Sciatic nerve (tissue), 2 donors: Measurements from ENCODE around the gene CPN2. TPM values are rescaled to one million over a fixed set of nuclear protein-coding genes. Genes with fewer than 3 reads are reported as not detected.

ENCODE experiments used
- ATAC-seq: fragments of 200-7000 bp; cut with Tn5 transposase; one replicate; pipeline ENCODE4 v1.9.1; 2020; ENCODE audit warnings: mild to moderate bottlenecking, moderate library complexity
- DNase-seq: peaks from one replicate; pipeline ENCODE4 v3.0.0-alpha.2; 2020; ENCODE audit warnings: low spot score
- intact Hi-C: fragments of 100-400 bp; cut with DNase I; formaldehyde crosslinking; loops from one replicate; pipeline ENCODE4 v1.14.2; 2022
- total RNA-seq: library from RNA; stranded (reverse); fragmentation: NEBNext Ultra II Directional; extraction: Animal tissue kit (Norgen Biotek cat#: 25700); gene quantifications from one replicate; pipeline ENCODE4 v1.2.1, GENCODE V29; 2021
- donor health status: DM: no; HTN: no; CAD: no.
- donor health status: DM: no; HTN: no; CAD: no.

CPN2 gene
- total RNA-seq, 1 donor from 2014 or later: not detected

DNA sequence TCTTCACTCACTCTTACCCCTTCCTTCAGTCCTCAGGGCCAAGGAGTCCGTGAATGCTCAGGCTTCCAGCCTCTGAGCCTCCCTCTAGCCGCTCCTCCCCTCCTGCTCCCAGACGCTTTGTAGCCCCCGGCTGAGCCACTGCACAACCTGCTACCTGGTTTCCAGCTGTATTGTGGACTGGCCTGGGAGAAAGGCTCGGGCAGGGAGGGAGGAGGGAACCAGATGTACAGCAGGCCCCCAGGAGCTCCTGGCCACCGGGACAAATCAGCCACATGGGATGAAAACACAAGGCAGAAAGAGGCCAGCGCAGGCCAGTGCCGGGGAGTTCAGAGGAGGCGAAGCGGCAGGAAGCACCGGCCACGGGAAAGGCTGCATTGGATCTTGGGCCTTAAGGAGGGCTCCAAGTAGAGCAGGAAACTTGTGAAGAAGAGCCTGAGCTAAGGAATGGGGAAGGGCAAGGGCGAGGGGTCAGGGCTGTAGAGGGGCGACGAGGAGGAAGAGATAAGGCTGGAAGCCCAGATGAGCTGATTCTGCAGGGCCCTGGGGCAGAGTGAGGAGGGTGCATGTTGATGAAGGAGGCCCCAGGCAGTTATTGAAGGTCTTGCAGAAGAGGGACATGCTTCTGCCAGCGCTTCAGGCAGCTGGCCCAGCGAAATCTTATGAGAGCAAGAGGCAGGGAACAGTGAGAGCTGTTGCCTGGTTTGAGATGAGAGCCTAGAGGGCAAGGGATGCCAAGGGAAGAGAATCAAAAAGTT, 14.3 kb downstream of the CPN2 start:
- DNase-seq (no peak), ATAC-seq (no peak)
- intact Hi-C loops: loop anchor here (5.0 kb wide), 1 partner anchor 66 kb away; no protein-coding TSS in a partner anchor

- DNase-seq: no peak
- ATAC-seq: no peak
- intact Hi-C loops: no loop called here
These were observed 17.2 kb downstream of the CPN2 start for GRCh38 chr3:194333981-194334320.

GRCh38 chr3:194333212-194333980, 17.7 kb downstream of the CPN2 start:
- ATAC-seq (peak; percentile 96), DNase-seq (peak; percentile 96)
- intact Hi-C loops: no loop called here

DNA sequence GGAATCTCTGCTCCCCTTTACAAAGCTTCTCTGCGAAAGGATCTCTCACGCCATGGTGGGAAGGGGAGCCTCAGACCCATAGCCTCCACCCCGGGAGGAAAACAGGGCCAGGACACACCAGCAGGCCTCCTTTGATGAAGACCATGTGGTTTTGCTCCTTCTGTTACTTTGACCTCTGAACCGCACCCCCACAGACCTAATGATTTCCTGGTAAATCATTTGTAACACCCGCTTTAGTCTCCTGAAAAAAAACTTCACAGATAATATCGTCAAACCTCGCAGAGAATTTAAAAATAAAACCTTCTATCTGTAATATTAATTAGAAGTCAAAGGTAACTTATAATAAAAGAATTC, 18.3 kb downstream of the CPN2 start:
- intact Hi-C loops: no loop called here
- ATAC-seq (no peak), DNase-seq (no peak)

GRCh38 chr3:194330579-194330978, 20.5 kb downstream of the CPN2 start:
- intact Hi-C loops: no loop called here
- no peak for ATAC-seq
- no peak for DNase-seq

- DNase-seq (no peak), ATAC-seq (no peak)
- intact Hi-C loops: no loop called here
These were observed 21.0 kb downstream of the CPN2 start for GRCh38 chr3:194330160-194330559.

GRCh38 chr3:194329583-194329965, 21.6 kb downstream of the CPN2 start:
- DNase-seq (no peak), ATAC-seq (no peak)
- intact Hi-C loops: no loop called here

DNA sequence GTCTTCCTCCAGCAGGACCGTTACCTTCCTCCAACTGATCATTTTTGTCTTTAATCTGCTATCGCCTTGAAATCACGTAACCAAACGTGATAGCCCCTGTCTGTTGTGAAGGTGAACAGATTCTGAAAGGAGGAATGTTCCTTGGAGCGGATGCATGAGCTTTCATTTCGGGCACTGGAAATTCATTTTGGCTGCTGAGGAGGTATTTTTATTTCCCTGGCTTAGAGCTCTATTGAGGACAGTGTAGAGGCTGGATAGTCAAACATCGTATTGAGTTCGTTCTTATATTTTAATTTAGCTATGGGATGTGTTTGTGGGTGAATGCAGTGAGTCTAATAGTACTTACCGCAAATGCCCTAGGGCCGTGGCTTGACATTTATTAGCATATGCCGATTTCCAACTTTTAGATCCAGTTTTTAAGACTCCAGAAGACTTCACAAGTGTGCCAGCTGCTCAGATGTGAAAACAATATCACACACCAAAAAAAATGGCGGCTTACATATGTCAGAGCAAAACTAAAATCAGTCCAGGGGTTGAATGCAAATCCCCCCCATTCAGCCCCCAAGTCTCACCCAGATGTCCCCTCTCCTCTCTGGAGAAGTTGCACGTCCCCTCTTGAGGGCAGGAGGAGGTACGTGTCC, 22.1 kb downstream of the CPN2 start:
- ATAC-seq (no peak), DNase-seq (no peak)
- intact Hi-C loops: no loop called here

- DNase-seq: no peak
- no peak for ATAC-seq
- intact Hi-C loops: no loop called here
These were observed 23.0 kb downstream of the CPN2 start for GRCh38 chr3:194328053-194328657.

DNA sequence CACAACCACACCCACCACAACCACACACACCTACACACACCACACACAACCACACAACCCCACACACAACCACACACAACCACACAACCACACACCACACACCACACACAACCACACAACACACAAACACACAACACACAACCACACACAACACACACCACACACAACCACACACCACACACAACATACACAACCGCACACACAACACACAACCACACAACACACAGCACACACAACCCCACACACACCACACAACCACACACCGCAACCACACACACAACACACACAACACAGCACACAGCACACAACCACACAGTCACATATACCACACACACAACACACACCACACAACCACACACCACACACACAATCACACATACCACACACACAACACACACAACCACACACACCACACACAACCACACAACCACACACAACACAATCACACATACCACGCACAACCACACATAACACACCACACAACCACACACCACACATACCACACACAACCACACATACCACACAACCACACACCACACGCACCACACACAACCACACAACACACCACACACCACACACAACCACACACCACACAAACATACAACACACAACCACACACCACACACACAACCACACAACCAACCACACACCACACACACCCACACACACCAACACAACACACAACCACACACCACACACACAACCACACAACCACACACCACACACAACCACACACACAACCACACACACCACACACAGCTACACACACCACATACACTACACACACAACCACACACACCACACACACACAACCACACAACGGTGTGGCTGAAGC, 23.7 kb downstream of the CPN2 start:
- DNase-seq (no peak), ATAC-seq (no peak)
- intact Hi-C loops: no loop called here

DNA sequence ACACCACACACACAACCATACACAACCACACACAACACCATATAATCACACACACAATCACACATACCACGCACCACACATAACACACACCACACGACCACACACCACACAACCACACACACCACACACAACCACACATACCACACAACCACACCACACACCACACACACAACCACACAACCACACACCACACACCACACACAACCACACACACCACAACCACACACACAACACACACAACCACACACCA, 24.2 kb downstream of the CPN2 start:
- intact Hi-C loops: no loop called here
- ATAC-seq: no peak
- DNase-seq: no peak

GRCh38 chr3:194326192-194326967, 24.7 kb downstream of the CPN2 start:
- no peak for DNase-seq
- no peak for ATAC-seq
- intact Hi-C loops: no loop called here

DNA sequence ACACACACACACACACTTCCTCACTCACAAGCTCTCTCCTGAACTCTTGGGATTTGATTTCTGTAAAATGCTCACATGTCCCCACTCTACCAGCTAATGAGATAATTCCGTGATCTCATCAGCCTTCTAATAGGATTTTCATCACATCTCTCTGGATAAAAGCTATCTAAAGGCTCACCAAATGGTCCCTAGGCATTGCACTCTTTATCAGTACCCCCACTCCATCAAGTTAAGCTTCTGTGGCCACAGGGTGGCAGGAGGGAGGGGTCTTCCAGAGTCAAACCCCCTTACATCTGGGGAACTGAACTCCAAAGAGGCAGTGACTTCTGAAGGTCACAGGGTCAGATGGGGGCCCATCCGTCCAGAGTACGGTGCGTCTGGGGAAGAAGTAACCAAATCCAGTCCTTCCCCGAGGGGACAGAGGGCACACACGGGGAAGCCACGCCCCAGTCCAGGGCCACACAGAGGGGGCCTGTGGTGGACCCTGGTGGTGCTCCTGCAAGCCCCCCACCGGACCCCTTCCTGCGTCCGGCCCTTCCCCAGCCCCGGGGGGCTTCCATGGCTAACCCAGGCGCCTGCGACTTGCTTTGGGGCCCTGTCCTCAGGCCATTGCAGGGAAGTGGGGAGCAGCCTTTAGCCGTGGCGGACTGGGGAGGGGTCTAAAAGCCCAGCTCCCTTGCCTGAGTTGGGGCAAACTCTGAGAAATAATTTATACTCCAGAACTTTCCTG, 25.5 kb downstream of the CPN2 start:
- intact Hi-C loops: no loop called here
- ATAC-seq (no peak), DNase-seq (no peak)

GRCh38 chr3:194324823-194325327, 26.3 kb downstream of the CPN2 start:
- intact Hi-C loops: no loop called here
- ATAC-seq: no peak
- no peak for DNase-seq

GRCh38 chr3:194323785-194324735, 27.1 kb downstream of the CPN2 start:
- ATAC-seq (peak; percentile 62), DNase-seq (no peak)
- intact Hi-C loops: no loop called here

GRCh38 chr3:194322678-194323211, 28.4 kb downstream of the CPN2 start:
- no peak for ATAC-seq
- intact Hi-C loops: no loop called here
- no peak for DNase-seq
